NOMO-1 treated with dmso at 0.1 percent for 144 hours (cell line): ENCODE measurements around the gene C4orf36.

ENCODE experiments used
- DNase-seq: peaks from one replicate; lab custom pipeline; 2025; ENCODE audit not compliant: unreplicated experiment; lab: John Stamatoyannopoulos, UW

Gene C4orf36

GRCh38 chr4:86891762-86892635, at the start of gene C4orf36:
Gene C4orf36, minus strand, starts transcription at chr4:86892422. Its CDS starts 902 bp downstream, at chr4:86891520.
- peak; percentile 30 for DNase-seq

- DNase-seq = no peak
Observed at GRCh38 chr4:86940920-86941460, 48.8 kb upstream of the C4orf36 start.

GRCh38 chr4:86939729-86940575, 47.7 kb upstream of the C4orf36 start:
- no peak for DNase-seq

- no peak for DNase-seq
Observed at GRCh38 chr4:86938771-86939520, 46.7 kb upstream of the C4orf36 start.

- peak; percentile 84 for DNase-seq
Observed at GRCh38 chr4:86935853-86936733, 43.9 kb upstream of the C4orf36 start.

GRCh38 chr4:86935566-86935852, 43.3 kb upstream of the C4orf36 start:
- no peak for DNase-seq

GRCh38 chr4:86934771-86935565, 42.7 kb upstream of the C4orf36 start, which contains the start of gene AFF1:
Gene AFF1, plus strand, starts transcription at chr4:86935011. Its CDS starts 13,523 bp downstream, at chr4:86948534.
- DNase-seq = peak; percentile 91

GRCh38 chr4:86934147-86934770, 42.0 kb upstream of the C4orf36 start:
- no peak for DNase-seq

- DNase-seq = peak; percentile 17
Observed at GRCh38 chr4:86928400-86929255, 36.4 kb upstream of the C4orf36 start.

GRCh38 chr4:86927843-86928395, 35.7 kb upstream of the C4orf36 start:
- no peak for DNase-seq

GRCh38 chr4:86926435-86927086, 34.3 kb upstream of the C4orf36 start:
- no peak for DNase-seq

GRCh38 chr4:86924811-86925210, 32.6 kb upstream of the C4orf36 start:
- no peak for DNase-seq

GRCh38 chr4:86921608-86922252, 29.5 kb upstream of the C4orf36 start:
- DNase-seq = peak; percentile 61

- no peak for DNase-seq
Observed at GRCh38 chr4:86919561-86920223, 27.5 kb upstream of the C4orf36 start.

GRCh38 chr4:86918539-86919072, 26.4 kb upstream of the C4orf36 start:
- DNase-seq = no peak
